IMR-90 (cell line): ENCODE results near the gene TPO. TPM values are rescaled to one million over a fixed set of nuclear protein-coding genes. Genes with fewer than 3 reads are reported as not detected.

Experiments used
- ATAC-seq: fragments of 200-7000 bp; cut with Tn5 transposase; 2 replicates; pipeline ENCODE4 v1.9.1; 2020; ENCODE audit warnings: low read depth, mild to moderate bottlenecking, moderate library complexity
- BruUV-seq: library from RNA; stranded (reverse); fragments of 400-500 nt; replicated peaks from 2 replicates; lab custom pipeline; 2021; lab: Mats Ljungman, UMichigan
- CTCF ChIA-PET: fragments of 300-600 bp; formaldehyde crosslinking; extraction: SDS; loops from one replicate; lab custom pipeline; 2021; ENCODE audit warnings: antibody characterized with exemption; lab: Yijun Ruan, JAX
- POLR2A ChIA-PET: fragments of 300-600 bp; sonication (Branson Sonifier 250); formaldehyde crosslinking; loops from one replicate; lab custom pipeline; 2022; ENCODE audit warnings: antibody characterized with exemption; ENCODE audit not compliant: unreplicated experiment; lab: Charles Lee
- DNase-seq: peaks from one replicate; pipeline ENCODE4 v3.0.0; 2013
- H2AFZ ChIP-seq: replicated peaks from 2 replicates; pipeline ENCODE3; 2013; ENCODE audit warnings: low read length, mild to moderate bottlenecking; ENCODE audit not compliant: poor library complexity
- H2AK5ac ChIP-seq: 2 replicates; pipeline ENCODE4 v1.6.1; 2013; ENCODE audit warnings: low read depth, low read length, inconsistent platforms
- H2AK9ac ChIP-seq: replicated peaks from 2 replicates; pipeline ENCODE3; 2013; ENCODE audit warnings: mild to moderate bottlenecking, low read depth, low read length, moderate library complexity; ENCODE audit not compliant: poor library complexity
- H2BK120ac ChIP-seq: 2 replicates; pipeline ENCODE4 v1.6.1; 2013; ENCODE audit warnings: low read depth, low read length, inconsistent platforms
- H2BK15ac ChIP-seq: 3 replicates; pipeline ENCODE4 v1.6.1; 2013; ENCODE audit warnings: low read depth, low read length, inconsistent platforms
- H2BK20ac ChIP-seq: 2 replicates; pipeline ENCODE4 v1.6.1; 2013; ENCODE audit warnings: low read depth, mild to moderate bottlenecking, inconsistent platforms, low read length, moderate library complexity
- H2BK5ac ChIP-seq: 2 replicates; pipeline ENCODE4 v1.6.1; 2013; ENCODE audit warnings: mild to moderate bottlenecking, low read depth, low read length, inconsistent platforms; ENCODE audit not compliant: poor library complexity, severe bottlenecking
- H3K14ac ChIP-seq: replicated peaks from 2 replicates; pipeline ENCODE4 v1.6.1; 2013; ENCODE audit warnings: low read depth, low read length, inconsistent platforms
- H3K18ac ChIP-seq: 2 replicates; pipeline ENCODE4 v1.6.1; 2013; ENCODE audit warnings: low read depth, low read length, control low read depth
- H3K23ac ChIP-seq: 2 replicates; pipeline ENCODE4 v1.6.1; 2013; ENCODE audit warnings: low read depth, low read length, inconsistent platforms
- H3K27ac ChIP-seq: 2 replicates; pipeline ENCODE4 v1.5.1; 2013; ENCODE audit warnings: mild to moderate bottlenecking, control low read depth, low read length; ENCODE audit not compliant: insufficient read depth
- H3K27me3 ChIP-seq: 2 replicates; pipeline ENCODE4 v1.6.1; 2013; ENCODE audit warnings: low read length; ENCODE audit not compliant: control insufficient read depth, insufficient read depth
- H3K36me3 ChIP-seq: 2 replicates; pipeline ENCODE4 v1.6.1; 2013; ENCODE audit warnings: low read length, mixed read lengths; ENCODE audit not compliant: control insufficient read depth, insufficient read depth
- H3K4ac ChIP-seq: 2 replicates; pipeline ENCODE4 v1.6.1; 2013; ENCODE audit warnings: low read depth, low read length, inconsistent platforms
- H3K4me1 ChIP-seq: 2 replicates; pipeline ENCODE4 v1.6.1; 2013; ENCODE audit warnings: low read length, mixed read lengths; ENCODE audit not compliant: control insufficient read depth, insufficient read depth
- H3K4me2 ChIP-seq: 2 replicates; pipeline ENCODE4 v1.6.1; 2013; ENCODE audit warnings: low read depth, mild to moderate bottlenecking, control low read depth, low read length, moderate library complexity
- H3K4me3 ChIP-seq: 2 replicates; pipeline ENCODE4 v1.5.1; 2013; ENCODE audit warnings: low read depth, mild to moderate bottlenecking, control low read depth, low read length, moderate library complexity; ENCODE audit not compliant: insufficient read depth
- H3K56ac ChIP-seq: 2 replicates; pipeline ENCODE4 v1.6.1; 2013; ENCODE audit warnings: low read length, inconsistent platforms; ENCODE audit not compliant: insufficient read depth; ENCODE audit errors: extremely low read depth
- H3K79me1 ChIP-seq, 2 experiments: 2 replicates each; pipeline ENCODE4 v1.6.1; 2013; ENCODE audit warnings: low read length in 2 of 2, inconsistent platforms in 1 of 2, low read depth in 1 of 2
- H3K9ac ChIP-seq: 2 replicates; pipeline ENCODE4 v1.6.1; 2013; ENCODE audit warnings: low read depth, low read length, control low read depth
- H3K9me1 ChIP-seq: 2 replicates; pipeline ENCODE4 v1.6.1; 2013; ENCODE audit warnings: low read length, inconsistent platforms; ENCODE audit not compliant: insufficient read depth
- H3K9me3 ChIP-seq: 2 replicates; pipeline ENCODE4 v1.6.1; 2013; ENCODE audit warnings: low read length; ENCODE audit not compliant: control insufficient read depth, insufficient read depth
- H4K20me1 ChIP-seq: 2 replicates; pipeline ENCODE4 v1.6.1; 2013; ENCODE audit warnings: low read length, inconsistent platforms; ENCODE audit not compliant: insufficient read depth
- H4K5ac ChIP-seq: 2 replicates; pipeline ENCODE4 v1.6.1; 2013; ENCODE audit warnings: mild to moderate bottlenecking, low read depth, low read length, control low read depth
- H4K8ac ChIP-seq, 2 experiments: 2 replicates each; pipeline ENCODE4 v1.6.1; 2013; ENCODE audit warnings: low read depth in 2 of 2, low read length in 2 of 2, control low read depth in 1 of 2, inconsistent platforms in 1 of 2
- H4K91ac ChIP-seq: 2 replicates; pipeline ENCODE4 v1.6.1; 2013; ENCODE audit warnings: low read depth, low read length, inconsistent platforms; ENCODE audit not compliant: insufficient read depth
- BHLHE40 ChIP-seq: fragments of 150-350 bp; IDR thresholded peaks from 2 replicates; pipeline ENCODE4 v1.6.1; 2016; ENCODE audit warnings: mild to moderate bottlenecking, low read depth, low read length
- CEBPB ChIP-seq: IDR thresholded peaks from 2 replicates; pipeline ENCODE4 v1.6.1; 2012; ENCODE audit warnings: low read depth, low read length, improper control_type of control experiment
- CHD1 ChIP-seq: IDR thresholded peaks from 2 replicates; pipeline ENCODE4 v1.6.1; 2012; ENCODE audit warnings: low read depth, low read length, improper control_type of control experiment
- FOS ChIP-seq: fragments of 150-350 bp; IDR thresholded peaks from 2 replicates; pipeline ENCODE4 v1.6.1; 2016; ENCODE audit warnings: low read depth, low read length
- MAFK ChIP-seq: IDR thresholded peaks from 2 replicates; pipeline ENCODE4 v1.6.1; 2012; ENCODE audit warnings: low read depth, low read length, improper control_type of control experiment
- MAZ ChIP-seq: IDR thresholded peaks from 2 replicates; pipeline ENCODE4 v1.6.1; 2012; ENCODE audit warnings: low read depth, mild to moderate bottlenecking, low read length, improper control_type of control experiment, moderate library complexity, borderline replicate concordance
- MXI1 ChIP-seq: IDR thresholded peaks from 2 replicates; pipeline ENCODE4 v1.6.1; 2012; ENCODE audit warnings: low read depth, mild to moderate bottlenecking, low read length, moderate library complexity, borderline replicate concordance
- NFE2L2 ChIP-seq: fragments of 150-350 bp; IDR thresholded peaks from 2 replicates; pipeline ENCODE4 v1.6.1; 2016; ENCODE audit warnings: low read depth, mild to moderate bottlenecking, low read length
- POLR2A ChIP-seq: IDR thresholded peaks from 2 replicates; pipeline ENCODE4 v1.6.1; 2012; ENCODE audit warnings: mild to moderate bottlenecking, low read depth, low read length
- RAD21 ChIP-seq: IDR thresholded peaks from 2 replicates; pipeline ENCODE4 v1.6.1; 2012; ENCODE audit warnings: low read length, improper control_type of control experiment
- RCOR1 ChIP-seq: IDR thresholded peaks from 2 replicates; pipeline ENCODE4 v1.6.1; 2012; ENCODE audit warnings: mild to moderate bottlenecking, low read length, improper control_type of control experiment; ENCODE audit not compliant: insufficient replicate concordance
- RFX5 ChIP-seq: IDR thresholded peaks from 2 replicates; pipeline ENCODE4 v1.8.0; 2012; ENCODE audit warnings: low read depth, mild to moderate bottlenecking, low read length, moderate library complexity
- SMC3 ChIP-seq: fragments of 150-350 bp; IDR thresholded peaks from 2 replicates; pipeline ENCODE4 v1.6.1; 2016; ENCODE audit warnings: low read depth, mild to moderate bottlenecking, antibody characterized with exemption, low read length, moderate library complexity
- WGBS, 2 experiments: methylation state at CpG; one replicate each; pipeline versions ENCODE4 v1.1.5 to v1.1.7; 2013; ENCODE audit warnings: missing lambda C conversion rate in 2 of 2; ENCODE audit not compliant: insufficient read length in 1 of 2; ENCODE audit errors: extremely low coverage in 2 of 2; 5-methylcytosine and 5-hydroxymethylcytosine counted together
- dilution Hi-C: fragments of 300-500 bp; cut with HindIII; formaldehyde crosslinking; loops from one replicate; pipeline ENCODE4 v1.14.3; 2018; ENCODE audit warnings: low sequenced_read_pairs; ENCODE audit not compliant: unreplicated experiment
- in situ Hi-C: fragments of 300-500 bp; cut with MboI; formaldehyde crosslinking; loops from 3 replicates; pipeline ENCODE4 v1.14.3; 2019; ENCODE audit warnings: low sequenced_read_pairs, inconsistent platforms, mixed read lengths
- intact Hi-C: fragments of 100-400 bp; cut with micrococcal nuclease; formaldehyde crosslinking; loops from 2 replicates; pipeline ENCODE4 v1.10.0; 2022
- polyA plus RNA-seq, 3 experiments: library from polyadenylated mRNA; depleted of rRNA; stranded (reverse); fragments of >200 nt; gene quantifications; 2 replicates each; pipeline ENCODE4 v1.2.3, GENCODE V29; 2012; ENCODE audit warnings: low replicate concordance in 1 of 3
- total RNA-seq: library from RNA; depleted of rRNA; stranded (reverse); fragments of >200 nt; gene quantifications from 2 replicates; pipeline ENCODE4 v1.2.3, GENCODE V29; 2012
- TF ChIP-seq, protein P1 (sequence below): fragments of 150-350 bp; IDR thresholded peaks from 2 replicates; pipeline ENCODE4 v1.6.1; 2017; ENCODE audit warnings: mild to moderate bottlenecking, antibody characterized with exemption, low read length, low read depth
- TF ChIP-seq, protein P2 (sequence below): conservative IDR thresholded peaks from 2 replicates; pipeline ENCODE4 v1.5.1; 2012; ENCODE audit warnings: mild to moderate bottlenecking, low read depth, low read length, improper control_type of control experiment
- TF ChIP-seq, protein P3 (sequence below): fragments of 150-350 bp; IDR thresholded peaks from 2 replicates; pipeline ENCODE4 v1.6.1; 2016; ENCODE audit warnings: low read depth, mild to moderate bottlenecking, low read length, moderate library complexity, borderline replicate concordance

TPO gene
- total and polyA plus RNA-seq, 2 of the 4 experiments (the other 2 are of a cell fraction), result not detected

DNA sequence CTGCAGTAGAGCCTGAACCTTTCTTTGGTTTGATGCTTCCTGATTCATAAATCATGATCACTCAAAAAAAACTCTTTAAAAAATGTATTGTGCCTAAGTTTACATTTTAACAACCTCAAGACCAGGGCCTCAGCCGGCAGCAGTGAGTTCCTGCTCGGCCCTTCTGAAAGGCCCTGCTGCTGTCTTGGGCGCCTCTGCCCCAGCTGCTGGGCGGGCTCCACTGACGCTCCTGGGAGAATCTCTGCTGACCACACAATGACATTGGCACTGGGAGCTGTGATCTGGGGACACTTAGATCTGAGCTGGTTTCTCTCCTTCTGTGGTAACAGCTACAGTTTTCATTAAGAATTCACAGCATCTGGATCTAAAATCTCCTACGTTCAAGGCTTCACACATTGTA, 25.7 kb downstream of the TPO start:
- POLR2A ChIA-PET, result no interaction called here
- in situ Hi-C loops, result no loop called here
- ATAC-seq, result no peak

More for the DNA sequence above, 25.7 kb downstream of the TPO start:
- no peak overlapping the region for H3K27ac ChIP-seq
- H4K5ac ChIP-seq, result no peak overlapping the region
- no peak for DNase-seq
- H3K56ac ChIP-seq, result no peak overlapping the region
- no peak overlapping the region for H2BK15ac ChIP-seq
- H4K8ac ChIP-seq, result no peak overlapping the region
- no peak overlapping the region for H4K91ac ChIP-seq
- no peaks in the 10 kb centered on the region for H3K27me3 ChIP-seq
- no CpG with 5 or more reads among the region's 6 CpGs for WGBS, 2 experiments
- dilution Hi-C loops, result no loop called here
- no peaks in the 10 kb centered on the region for H3K9me1 ChIP-seq
- H4K20me1 ChIP-seq, result no peaks in the 10 kb centered on the region
- CTCF ChIA-PET, result no interaction called here
- no peaks in the 10 kb centered on the region for H3K79me1 ChIP-seq
- no peak overlapping the region for H2AK5ac ChIP-seq
- H2AK9ac ChIP-seq, result no peak overlapping the region
- no peak overlapping the region for H2AFZ ChIP-seq
- no peak overlapping the region for H3K23ac ChIP-seq
- H3K9me3 ChIP-seq, result peaks cover 19% of the 10 kb centered on the region; the same call in 1 of the 2 replicates
- TF ChIP-seq RCOR1 (no peak), MAZ (no peak), NFE2L2 (no peak), MXI1 (no peak), FOS (no peak), BHLHE40 (no peak), RAD21 (no peak), MAFK (no peak), POLR2A (no peak), RFX5 (no peak), CEBPB (no peak), CHD1 (no peak), SMC3 (no peak)
- TF ChIP-seq, protein P1, sequence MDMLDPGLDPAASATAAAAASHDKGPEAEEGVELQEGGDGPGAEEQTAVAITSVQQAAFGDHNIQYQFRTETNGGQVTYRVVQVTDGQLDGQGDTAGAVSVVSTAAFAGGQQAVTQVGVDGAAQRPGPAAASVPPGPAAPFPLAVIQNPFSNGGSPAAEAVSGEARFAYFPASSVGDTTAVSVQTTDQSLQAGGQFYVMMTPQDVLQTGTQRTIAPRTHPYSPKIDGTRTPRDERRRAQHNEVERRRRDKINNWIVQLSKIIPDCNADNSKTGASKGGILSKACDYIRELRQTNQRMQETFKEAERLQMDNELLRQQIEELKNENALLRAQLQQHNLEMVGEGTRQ, result no peak
- TF ChIP-seq, protein P2, sequence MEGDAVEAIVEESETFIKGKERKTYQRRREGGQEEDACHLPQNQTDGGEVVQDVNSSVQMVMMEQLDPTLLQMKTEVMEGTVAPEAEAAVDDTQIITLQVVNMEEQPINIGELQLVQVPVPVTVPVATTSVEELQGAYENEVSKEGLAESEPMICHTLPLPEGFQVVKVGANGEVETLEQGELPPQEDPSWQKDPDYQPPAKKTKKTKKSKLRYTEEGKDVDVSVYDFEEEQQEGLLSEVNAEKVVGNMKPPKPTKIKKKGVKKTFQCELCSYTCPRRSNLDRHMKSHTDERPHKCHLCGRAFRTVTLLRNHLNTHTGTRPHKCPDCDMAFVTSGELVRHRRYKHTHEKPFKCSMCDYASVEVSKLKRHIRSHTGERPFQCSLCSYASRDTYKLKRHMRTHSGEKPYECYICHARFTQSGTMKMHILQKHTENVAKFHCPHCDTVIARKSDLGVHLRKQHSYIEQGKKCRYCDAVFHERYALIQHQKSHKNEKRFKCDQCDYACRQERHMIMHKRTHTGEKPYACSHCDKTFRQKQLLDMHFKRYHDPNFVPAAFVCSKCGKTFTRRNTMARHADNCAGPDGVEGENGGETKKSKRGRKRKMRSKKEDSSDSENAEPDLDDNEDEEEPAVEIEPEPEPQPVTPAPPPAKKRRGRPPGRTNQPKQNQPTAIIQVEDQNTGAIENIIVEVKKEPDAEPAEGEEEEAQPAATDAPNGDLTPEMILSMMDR, result no peak
- TF ChIP-seq, protein P3, sequence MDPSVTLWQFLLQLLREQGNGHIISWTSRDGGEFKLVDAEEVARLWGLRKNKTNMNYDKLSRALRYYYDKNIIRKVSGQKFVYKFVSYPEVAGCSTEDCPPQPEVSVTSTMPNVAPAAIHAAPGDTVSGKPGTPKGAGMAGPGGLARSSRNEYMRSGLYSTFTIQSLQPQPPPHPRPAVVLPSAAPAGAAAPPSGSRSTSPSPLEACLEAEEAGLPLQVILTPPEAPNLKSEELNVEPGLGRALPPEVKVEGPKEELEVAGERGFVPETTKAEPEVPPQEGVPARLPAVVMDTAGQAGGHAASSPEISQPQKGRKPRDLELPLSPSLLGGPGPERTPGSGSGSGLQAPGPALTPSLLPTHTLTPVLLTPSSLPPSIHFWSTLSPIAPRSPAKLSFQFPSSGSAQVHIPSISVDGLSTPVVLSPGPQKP, result no peak
- H2BK20ac ChIP-seq, result no peak overlapping the region
- no peaks in the 10 kb centered on the region for H3K36me3 ChIP-seq
- no peak overlapping the region for H3K18ac ChIP-seq
- no peak overlapping the region for H3K4ac ChIP-seq
- H3K9ac ChIP-seq, result no peak overlapping the region
- no peaks in the 10 kb centered on the region for H3K4me1 ChIP-seq
- H3K14ac ChIP-seq, result no peak overlapping the region
- no TSS peak for BruUV-seq
- H2BK120ac ChIP-seq, result no peak overlapping the region
- intact Hi-C loops, result no loop called here
- no peak overlapping the region for H3K4me3 ChIP-seq
- H3K4me2 ChIP-seq, result no peak overlapping the region
- H2BK5ac ChIP-seq, result no peak overlapping the region
